GM19239 (cell line): ENCODE results near the gene TENM3.
"Not testable (repeated sequence)": the region's sequence is repeated elsewhere in the genome, so short reads cannot be mapped to it uniquely, and the experiment has no call there.

Source experiments
- DNase-seq: peaks from one replicate; pipeline ENCODE4 v3.0.0; 2011; ENCODE audit warnings: low spot score; ENCODE audit not compliant: insufficient read length
- FAIRE-seq: peaks from 2 replicates; lab custom pipeline; 2011; peaks lifted over from hg19 to GRCh38; lab: Jason Lieb, UNC

TENM3 gene

GRCh38 chr4:182225257-182225852 lies 17.8 kb upstream of the TENM3 start:
- FAIRE-seq = no peak
- DNase-seq = no peak

- DNase-seq = no peak
- FAIRE-seq = no peak
Measured at GRCh38 chr4:182227611-182228010, 15.6 kb upstream of the TENM3 start.

GRCh38 chr4:182228991-182229577 lies 14.1 kb upstream of the TENM3 start:
- FAIRE-seq = no peak
- DNase-seq = no peak

GRCh38 chr4:182230256-182230655 lies 12.9 kb upstream of the TENM3 start:
- DNase-seq = no peak
- no peak for FAIRE-seq

GRCh38 chr4:182231080-182231479 lies 12.1 kb upstream of the TENM3 start:
- DNase-seq (no peak), FAIRE-seq (no peak)

- DNase-seq = no peak
- no peak for FAIRE-seq
Measured at GRCh38 chr4:182231496-182231895, 11.7 kb upstream of the TENM3 start.

- FAIRE-seq (no peak), DNase-seq (no peak)
Measured at GRCh38 chr4:182233310-182234090, 9.7 kb upstream of the TENM3 start.

GRCh38 chr4:182235021-182235795 lies 8.0 kb upstream of the TENM3 start:
- FAIRE-seq = no peak
- DNase-seq = no peak

GRCh38 chr4:182236186-182236585 lies 7.0 kb upstream of the TENM3 start:
- DNase-seq = no peak
- FAIRE-seq = no peak

- not testable (repeated sequence) for FAIRE-seq, DNase-seq
Measured at GRCh38 chr4:182237010-182237409, 6.2 kb upstream of the TENM3 start.

- no peak for DNase-seq
- no peak for FAIRE-seq
Measured at GRCh38 chr4:182238355-182238931, 4.8 kb upstream of the TENM3 start.

GRCh38 chr4:182240161-182241130 lies 2.8 kb upstream of the TENM3 start:
- FAIRE-seq = no peak
- no peak for DNase-seq

GRCh38 chr4:182242260-182242659 lies 942 bp upstream of the TENM3 start:
- not testable (repeated sequence) for DNase-seq, FAIRE-seq

- FAIRE-seq (no peak), DNase-seq (no peak)
Measured at GRCh38 chr4:182242787-182243186, 415 bp upstream of the TENM3 start.

- FAIRE-seq (no peak), DNase-seq (no peak)
Measured at GRCh38 chr4:182245041-182245440, 1.8 kb downstream of the TENM3 start.

GRCh38 chr4:182245541-182246215 lies 2.5 kb downstream of the TENM3 start:
- DNase-seq = no peak
- no peak for FAIRE-seq

GRCh38 chr4:182246401-182247205 lies 3.4 kb downstream of the TENM3 start:
- no peak for FAIRE-seq
- no peak for DNase-seq

- DNase-seq = no peak
- FAIRE-seq = no peak
Measured at GRCh38 chr4:182248295-182248694, 5.1 kb downstream of the TENM3 start.
